T-helper 2 cell treated with Interferon-gamma antibody and Interleukin-4, amounts not matched to agents 5 μg/mL and 100 μg/mL, for 36 hours (primary cell): ENCODE measurements around the gene TUBB3.
"Not testable (repeated sequence)": the region's sequence is repeated elsewhere in the genome, so short reads cannot be mapped to it uniquely, and the experiment has no call there.

Experiments used
- DNase-seq: peaks from one replicate; pipeline ENCODE4 v3.0.0; 2021; ENCODE audit warnings: low spot score
- H3K27ac Mint-ChIP-seq: one replicate; pipeline ENCODE4 v1.8.0; 2021; ENCODE audit warnings: mild to moderate bottlenecking, mixed read lengths
- H3K27me3 Mint-ChIP-seq: one replicate; pipeline ENCODE4 v1.8.0; 2021; ENCODE audit warnings: low read depth, mixed read lengths
- H3K36me3 Mint-ChIP-seq: one replicate; pipeline ENCODE4 v1.8.0; 2021; ENCODE audit warnings: low read depth, mixed read lengths
- H3K4me1 Mint-ChIP-seq: one replicate; pipeline ENCODE4 v1.8.0; 2021; ENCODE audit warnings: low read depth, mixed read lengths
- H3K4me3 Mint-ChIP-seq: one replicate; pipeline ENCODE4 v1.8.0; 2022; ENCODE audit warnings: mild to moderate bottlenecking, moderate library complexity, mixed read lengths
- H3K9me3 Mint-ChIP-seq: one replicate; pipeline ENCODE4 v1.8.0; 2021; ENCODE audit warnings: mixed read lengths

The TUBB3 gene

DNA sequence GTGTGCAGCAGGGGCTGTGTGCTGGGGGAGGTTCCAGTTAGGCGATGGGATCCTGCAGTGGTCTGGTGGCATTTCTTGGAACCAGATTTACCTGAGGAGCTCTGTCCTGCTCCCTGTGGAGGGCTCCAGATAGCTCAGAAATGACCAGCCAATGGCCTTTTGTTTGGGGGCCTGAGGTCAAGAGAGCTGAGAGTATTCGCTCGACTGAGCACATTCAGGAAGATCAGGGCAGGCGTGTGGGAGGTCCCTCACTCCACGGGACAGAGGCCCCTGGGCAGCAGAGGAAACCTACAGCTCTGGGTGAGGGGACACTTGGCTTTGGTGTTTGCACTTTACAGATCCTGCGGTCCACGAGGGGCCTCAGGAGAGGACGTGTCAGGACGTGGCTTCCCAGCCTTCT is 43.6 kb downstream of the TUBB3 start:
- Mint-ChIP-seq H3K36me3 (peaks cover 16% of the 10 kb centered on the region), H3K27me3 (no peaks in the 10 kb centered on the region), H3K4me1 (peaks cover 12% of the 10 kb centered on the region), H3K9me3 (peaks cover 3% of the 10 kb centered on the region), H3K4me3 (no peak overlapping the region), H3K27ac (no peak overlapping the region)
- DNase-seq, result no peak

DNA sequence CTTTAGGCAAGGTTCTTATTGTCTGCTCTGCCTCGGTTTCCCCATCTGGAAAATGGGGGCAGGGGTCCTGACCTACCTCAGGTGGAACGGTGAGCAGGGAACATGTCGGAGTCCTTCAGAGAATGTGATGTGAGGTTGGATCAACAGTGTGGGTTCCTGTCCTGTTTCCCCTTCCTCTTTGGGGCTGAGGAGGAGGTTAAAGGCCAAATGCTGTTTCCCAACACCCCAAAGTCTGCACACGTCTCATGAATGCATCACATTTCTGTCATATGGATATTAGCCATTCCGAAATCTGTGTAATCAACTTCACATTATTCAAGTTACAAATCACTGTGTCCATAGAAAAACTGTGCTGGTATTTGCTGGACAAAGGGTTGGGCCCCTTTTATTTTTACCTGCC is 44.3 kb downstream of the TUBB3 start:
- peaks cover 17% of the 10 kb centered on the region for H3K36me3 Mint-ChIP-seq

DNA sequence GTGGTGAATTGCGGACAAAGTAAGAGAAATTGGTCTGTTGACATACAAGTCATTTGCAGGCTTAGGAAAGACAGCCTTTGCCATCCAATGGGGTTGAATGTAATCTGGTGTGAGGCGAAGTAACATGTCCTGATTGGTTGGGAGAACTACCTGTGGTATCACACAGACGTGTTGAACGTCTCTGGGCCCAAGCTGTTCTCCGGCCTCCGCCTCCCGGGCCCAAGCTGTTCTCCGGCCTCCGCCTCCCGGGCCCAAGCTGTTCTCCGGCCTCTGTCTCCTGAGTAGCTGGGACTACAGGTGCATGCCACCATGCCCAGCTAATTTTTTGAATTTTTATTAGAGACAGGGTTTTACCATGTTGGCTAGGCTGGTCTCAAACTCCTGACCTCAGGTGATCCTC is 44.9 kb downstream of the TUBB3 start:
- Mint-ChIP-seq H3K4me1 (peaks cover 14% of the 10 kb centered on the region), H3K36me3 (peaks cover 17% of the 10 kb centered on the region)
- H3K9me3 Mint-ChIP-seq, DNase-seq, H3K27me3 Mint-ChIP-seq, H3K27ac Mint-ChIP-seq, H3K4me3 Mint-ChIP-seq: not testable (repeated sequence)

More for the DNA sequence above, 44.3 kb downstream of the TUBB3 start:
- H3K27ac Mint-ChIP-seq, H3K9me3 Mint-ChIP-seq, H3K27me3 Mint-ChIP-seq, DNase-seq, H3K4me3 Mint-ChIP-seq: not testable (repeated sequence)
- H3K4me1 Mint-ChIP-seq, result peaks cover 14% of the 10 kb centered on the region

DNA sequence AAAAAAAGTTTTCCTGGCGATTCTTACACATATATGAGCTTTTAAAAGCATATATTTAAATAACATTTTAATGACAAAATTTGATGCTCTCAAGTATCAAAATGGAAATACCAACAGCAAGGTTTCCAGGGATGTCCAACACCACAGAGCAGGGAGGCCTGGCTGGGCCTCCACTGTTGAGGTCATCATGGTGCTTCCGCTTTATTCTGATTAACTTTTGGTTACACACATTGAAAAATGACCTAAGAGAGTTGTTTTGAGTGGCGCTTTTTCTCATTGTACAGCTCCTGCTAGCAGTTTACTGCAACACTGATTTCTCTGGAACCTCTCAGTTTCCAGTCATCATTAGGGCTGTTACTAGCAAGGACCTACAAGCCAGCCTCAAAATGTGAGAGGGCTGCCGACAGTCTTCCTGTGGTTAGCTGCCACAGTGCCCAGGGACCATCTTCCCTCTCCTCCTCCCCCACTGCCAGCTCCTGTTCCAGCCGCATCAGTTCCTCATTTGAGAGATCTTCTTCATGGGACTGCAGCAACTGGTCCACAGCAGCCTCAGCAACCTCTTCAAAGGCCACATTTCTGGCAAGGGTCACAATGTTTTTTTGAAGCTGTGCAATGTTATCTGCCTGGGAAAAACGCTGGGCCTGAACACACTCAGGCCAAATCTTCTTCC is 46.7 kb downstream of the TUBB3 start:
- no peak overlapping the region for H3K4me3 Mint-ChIP-seq
- H3K27ac Mint-ChIP-seq, result no peak overlapping the region
- peaks cover 26% of the 10 kb centered on the region for H3K4me1 Mint-ChIP-seq
- peaks cover 21% of the 10 kb centered on the region for H3K36me3 Mint-ChIP-seq
- no peaks in the 10 kb centered on the region for H3K27me3 Mint-ChIP-seq
- peaks cover 3% of the 10 kb centered on the region for H3K9me3 Mint-ChIP-seq
- no peak for DNase-seq

DNA sequence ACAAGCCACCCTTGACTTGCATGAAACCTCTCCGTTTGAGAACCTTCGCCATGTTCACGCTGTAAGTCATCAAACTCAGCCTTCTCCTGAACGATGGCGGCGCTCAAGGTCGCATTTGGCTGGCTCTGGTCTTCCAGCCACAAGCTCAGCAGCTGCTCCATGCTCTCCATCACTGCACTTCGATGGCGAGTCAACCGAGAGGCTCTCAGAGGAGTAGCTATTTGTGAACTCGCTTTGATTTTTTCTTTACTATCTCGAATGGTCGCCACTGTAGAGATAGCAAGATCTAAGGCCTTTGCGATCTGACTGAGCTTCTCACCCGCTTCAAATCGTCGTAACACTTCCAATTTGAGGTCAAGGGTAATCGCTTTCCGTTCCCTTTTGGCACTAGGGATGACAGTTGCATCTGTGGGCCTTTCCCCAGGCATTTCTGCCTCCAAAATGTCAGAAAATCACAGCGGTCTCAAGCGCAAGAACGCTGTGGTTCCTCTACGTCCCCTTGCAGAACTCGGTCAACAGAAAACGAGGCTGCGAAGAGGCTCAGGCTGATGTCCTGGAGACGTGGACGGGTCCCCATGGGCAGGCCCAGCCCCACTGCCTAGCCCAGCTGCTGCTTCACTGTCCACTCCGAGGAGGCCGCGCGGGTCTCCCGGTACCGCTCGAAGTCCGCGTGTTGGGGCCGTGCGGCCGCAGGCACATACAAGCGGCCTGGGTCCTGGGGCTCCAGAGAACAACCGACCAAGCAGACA is 48.5 kb downstream of the TUBB3 start:
- peaks cover 21% of the 10 kb centered on the region for H3K36me3 Mint-ChIP-seq
- H3K27ac Mint-ChIP-seq, result peak overlapping the region; percentile 99
- no peak for DNase-seq
- H3K4me3 Mint-ChIP-seq, result peak overlapping the region; percentile 100
- peaks cover 3% of the 10 kb centered on the region for H3K9me3 Mint-ChIP-seq
- peaks cover 26% of the 10 kb centered on the region for H3K4me1 Mint-ChIP-seq
- H3K27me3 Mint-ChIP-seq, result no peaks in the 10 kb centered on the region

DNA sequence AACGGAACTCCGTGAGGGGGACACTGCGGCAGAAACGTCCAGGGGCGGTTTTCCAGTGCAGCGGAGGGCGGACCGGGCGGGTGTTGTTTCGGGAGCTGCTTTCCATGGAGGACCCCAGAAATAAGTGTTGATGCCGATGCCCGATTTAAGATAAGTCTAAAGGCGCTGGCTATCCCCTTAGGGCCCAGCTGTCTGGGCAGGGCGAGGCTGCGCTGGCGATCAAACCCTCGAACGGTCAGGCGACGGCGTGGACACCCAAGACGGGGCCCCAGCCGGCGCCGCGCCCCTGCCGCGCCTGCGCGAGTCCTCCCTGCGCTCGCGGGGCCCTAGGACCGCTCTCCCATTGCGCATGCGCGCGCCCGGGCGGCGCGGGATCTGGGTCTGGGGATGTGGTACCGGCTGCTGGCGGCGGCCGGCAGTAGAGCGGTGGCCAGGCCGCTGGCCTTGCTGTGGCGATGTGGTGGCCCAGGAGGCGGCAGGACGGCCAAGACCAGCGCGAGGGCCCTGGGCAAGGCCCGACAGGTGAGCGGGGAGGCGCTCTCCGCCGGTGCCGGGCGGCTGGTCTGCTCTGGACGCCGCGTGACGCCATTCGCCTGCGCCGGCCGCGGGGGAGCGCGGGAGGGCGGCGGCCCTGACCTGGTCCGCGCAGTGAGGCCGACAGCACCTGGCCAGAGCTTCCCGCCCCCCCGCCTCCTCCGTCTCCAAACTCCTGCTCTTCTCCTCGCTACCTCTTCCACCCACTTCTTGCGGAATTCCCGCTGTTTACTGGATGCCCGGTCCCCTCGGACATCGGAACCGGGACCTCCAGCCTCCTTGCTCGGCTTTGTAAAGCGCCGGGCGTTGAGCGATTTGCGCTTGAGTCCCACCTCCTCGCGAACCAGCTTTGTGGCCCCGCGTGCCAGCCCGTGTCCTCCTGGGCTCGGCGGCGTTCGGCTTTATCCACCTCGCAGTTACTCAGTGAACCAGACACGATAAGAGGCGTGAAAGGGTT is 49.4 kb downstream of the TUBB3 start:
- H3K9me3 Mint-ChIP-seq, result peaks cover 3% of the 10 kb centered on the region
- H3K36me3 Mint-ChIP-seq, result peaks cover 25% of the 10 kb centered on the region
- H3K4me1 Mint-ChIP-seq, result peaks cover 26% of the 10 kb centered on the region
- H3K27ac Mint-ChIP-seq, result peak overlapping the region; percentile 99
- peak; percentile 94 for DNase-seq
- H3K27me3 Mint-ChIP-seq, result no peaks in the 10 kb centered on the region
- peak overlapping the region; percentile 100 for H3K4me3 Mint-ChIP-seq

DNA sequence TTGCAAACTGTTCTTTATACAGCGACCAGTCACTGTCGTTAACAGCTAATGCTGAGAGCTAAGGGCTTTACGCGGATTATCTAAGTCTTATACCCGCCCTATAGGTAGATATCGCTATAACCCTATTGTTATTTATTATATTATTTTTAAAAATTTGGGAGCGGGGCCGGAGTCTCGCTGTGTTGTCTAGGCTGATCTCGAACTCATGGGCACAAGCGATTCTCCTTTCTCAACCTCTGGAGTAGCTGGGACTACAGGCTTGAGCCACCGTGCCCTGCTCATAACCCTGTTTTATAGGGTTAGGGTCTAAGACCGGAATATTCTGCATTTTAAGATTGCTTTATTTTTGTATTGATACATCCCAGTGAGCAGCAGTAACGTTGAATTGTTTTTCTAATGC is 50.1 kb downstream of the TUBB3 start:
- peak overlapping the region; percentile 99 for H3K27ac Mint-ChIP-seq
- H3K9me3 Mint-ChIP-seq, result peaks cover 3% of the 10 kb centered on the region
- peak overlapping the region; percentile 100 for H3K4me3 Mint-ChIP-seq
- no peaks in the 10 kb centered on the region for H3K27me3 Mint-ChIP-seq
- DNase-seq, result no peak
- H3K36me3 Mint-ChIP-seq, result peaks cover 30% of the 10 kb centered on the region
- H3K4me1 Mint-ChIP-seq, result peaks cover 26% of the 10 kb centered on the region

DNA sequence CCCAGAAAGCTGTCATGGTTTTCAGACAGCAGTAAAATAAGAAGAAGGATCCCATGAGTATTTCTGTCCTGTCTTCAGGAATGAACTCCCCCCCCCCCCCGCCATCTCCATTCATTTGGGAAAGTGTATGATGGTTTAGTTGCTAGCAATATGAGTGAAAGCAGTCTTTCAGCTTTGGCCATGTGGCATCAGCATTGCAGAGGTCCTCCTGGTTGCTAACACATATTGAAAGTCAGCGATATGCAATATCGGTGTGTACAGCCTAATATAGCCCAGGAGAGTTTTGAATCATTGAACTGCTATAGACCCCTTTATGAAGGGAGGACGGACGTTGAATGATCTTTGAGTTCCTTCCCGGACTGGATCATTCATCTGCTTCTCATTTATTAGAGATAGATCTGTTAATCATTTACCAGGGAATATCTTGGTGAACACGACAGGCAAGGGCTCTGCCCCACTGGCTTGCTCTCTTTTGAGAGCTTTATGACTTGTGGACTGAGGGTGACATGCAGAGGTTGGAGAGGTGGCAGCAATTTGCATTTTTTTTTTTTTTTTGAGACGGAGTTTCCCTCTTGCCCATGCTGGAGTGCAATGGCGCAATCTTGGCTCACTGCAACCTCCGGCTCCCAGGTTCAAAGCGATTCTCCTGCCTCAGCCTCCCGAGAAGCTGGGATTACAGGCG is 50.7 kb downstream of the TUBB3 start:
- Mint-ChIP-seq H3K4me3 (peak overlapping the region; percentile 100), H3K27me3 (no peaks in the 10 kb centered on the region), H3K9me3 (peaks cover 3% of the 10 kb centered on the region), H3K4me1 (peaks cover 26% of the 10 kb centered on the region), H3K36me3 (peaks cover 30% of the 10 kb centered on the region), H3K27ac (peak overlapping the region; percentile 31)
- no peak for DNase-seq

DNA sequence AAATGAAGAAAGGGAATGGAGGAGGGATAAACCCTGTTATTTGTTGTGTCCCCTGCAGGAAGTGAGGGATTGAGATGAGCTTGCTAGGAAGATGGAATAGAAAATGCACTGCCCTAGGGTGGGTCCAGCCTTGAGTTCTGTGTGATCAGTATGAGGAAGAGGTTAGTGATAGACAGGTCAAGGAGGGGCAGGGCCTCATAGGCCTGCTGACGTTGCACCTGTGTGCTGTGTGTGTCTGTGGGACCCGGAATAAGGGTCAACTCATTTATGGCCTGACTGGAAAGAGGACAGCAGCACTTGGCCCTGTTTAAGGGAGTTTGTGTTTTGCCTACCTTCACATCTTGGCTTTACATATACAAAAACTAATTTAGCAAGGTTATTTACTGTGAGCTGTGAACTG is 51.7 kb downstream of the TUBB3 start:
- DNase-seq, result no peak
- H3K4me1 Mint-ChIP-seq, result peaks cover 26% of the 10 kb centered on the region
- H3K27me3 Mint-ChIP-seq, result no peaks in the 10 kb centered on the region
- H3K27ac Mint-ChIP-seq, result peak overlapping the region; percentile 4
- H3K4me3 Mint-ChIP-seq, result no peak overlapping the region
- peaks cover 34% of the 10 kb centered on the region for H3K36me3 Mint-ChIP-seq
- H3K9me3 Mint-ChIP-seq, result peaks cover 3% of the 10 kb centered on the region

DNA sequence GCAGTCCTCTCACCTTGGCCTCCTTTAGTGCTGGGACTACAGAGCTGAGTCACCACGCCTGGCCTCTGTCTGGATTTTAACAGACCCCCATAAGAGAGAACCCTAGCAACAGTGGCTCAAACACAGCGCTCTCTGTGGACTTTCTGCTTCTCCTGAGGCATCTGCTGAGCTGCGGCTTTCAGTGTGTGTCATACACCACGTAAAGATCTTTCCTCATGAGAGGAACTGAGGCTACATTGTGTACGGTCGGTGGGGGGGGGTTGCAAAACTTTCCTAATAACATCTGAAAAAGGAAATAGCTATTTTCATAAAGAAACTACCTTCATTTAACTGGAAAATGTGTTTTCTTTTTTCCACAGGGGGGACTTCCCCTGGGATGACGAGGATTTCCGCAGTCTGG is 58.3 kb downstream of the TUBB3 start:
- no peak overlapping the region for H3K4me3 Mint-ChIP-seq
- H3K36me3 Mint-ChIP-seq, result peaks cover 46% of the 10 kb centered on the region
- H3K9me3 Mint-ChIP-seq, result no peaks in the 10 kb centered on the region
- no peaks in the 10 kb centered on the region for H3K4me1 Mint-ChIP-seq
- no peak overlapping the region for H3K27ac Mint-ChIP-seq
- DNase-seq, result no peak
- H3K27me3 Mint-ChIP-seq, result no peaks in the 10 kb centered on the region

DNA sequence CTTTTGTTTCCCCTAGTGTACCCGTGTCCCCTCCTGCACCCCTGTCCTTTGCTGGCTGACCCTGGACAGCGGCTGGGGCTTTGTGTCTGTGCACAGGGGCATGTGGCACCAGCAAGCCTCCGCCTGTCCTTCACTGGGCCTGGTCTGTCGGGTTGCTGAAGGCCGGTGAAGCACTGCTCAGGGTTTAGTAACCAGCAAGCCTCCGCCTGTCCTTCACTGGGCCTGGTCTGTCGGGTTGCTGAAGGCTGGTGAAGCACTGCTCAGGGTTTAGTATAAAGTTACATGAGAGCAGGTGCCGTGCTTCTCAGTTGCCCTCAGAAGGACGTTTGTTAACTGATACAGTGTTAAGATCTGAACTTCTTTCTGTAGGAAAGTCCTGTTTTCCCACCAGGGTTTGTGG is 59.2 kb downstream of the TUBB3 start:
- Mint-ChIP-seq H3K4me1 (no peaks in the 10 kb centered on the region), H3K36me3 (peaks cover 52% of the 10 kb centered on the region), H3K27me3 (no peaks in the 10 kb centered on the region), H3K9me3 (no peaks in the 10 kb centered on the region), H3K4me3 (no peak overlapping the region), H3K27ac (no peak overlapping the region)
- DNase-seq, result no peak

DNA sequence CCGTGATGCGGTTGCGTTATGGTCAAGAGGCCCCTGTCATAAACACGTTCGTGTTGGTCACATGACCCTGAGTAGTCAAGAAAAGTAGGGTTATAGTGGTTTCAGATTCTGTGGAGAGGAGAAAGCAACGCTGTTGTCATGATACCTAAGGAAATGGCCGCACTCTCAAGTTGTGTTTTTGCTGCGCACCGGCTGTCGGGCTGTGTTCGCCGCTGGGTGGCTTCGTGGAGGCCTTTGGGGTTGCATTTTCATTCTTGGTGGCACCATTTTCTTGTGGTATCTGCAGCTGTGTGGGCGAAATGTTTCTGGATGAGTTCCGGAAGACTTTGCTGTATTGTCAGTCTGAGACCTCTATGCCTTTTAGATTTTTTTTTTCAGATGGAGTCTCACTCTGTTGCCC is 60.4 kb downstream of the TUBB3 start:
- Mint-ChIP-seq H3K27ac (peak overlapping the region; percentile 45), H3K4me1 (no peaks in the 10 kb centered on the region), H3K36me3 (peaks cover 47% of the 10 kb centered on the region), H3K9me3 (no peaks in the 10 kb centered on the region), H3K4me3 (no peak overlapping the region), H3K27me3 (no peaks in the 10 kb centered on the region)
- no peak for DNase-seq

DNA sequence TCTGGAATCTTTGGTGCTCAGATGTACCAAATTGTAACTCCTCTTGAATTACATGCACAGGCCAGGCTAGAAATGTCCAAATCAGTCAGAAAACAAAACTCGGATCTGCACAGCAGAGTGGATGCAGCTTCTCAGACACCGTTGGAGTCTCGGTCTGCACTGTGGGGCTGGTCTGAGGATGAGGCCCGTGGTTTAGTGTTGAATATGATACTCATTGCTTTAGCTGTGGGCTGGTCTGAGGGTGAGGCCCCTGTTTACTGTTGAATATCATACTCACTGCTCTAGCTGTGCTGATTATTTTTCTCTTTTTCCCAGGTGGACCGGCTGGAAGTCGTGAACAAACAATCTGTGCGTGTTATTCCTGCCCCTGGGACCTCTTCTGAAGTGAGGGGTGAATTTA is 61.1 kb downstream of the TUBB3 start:
- Mint-ChIP-seq H3K36me3 (peaks cover 47% of the 10 kb centered on the region), H3K4me1 (no peaks in the 10 kb centered on the region), H3K4me3 (no peak overlapping the region), H3K27me3 (no peaks in the 10 kb centered on the region), H3K9me3 (no peaks in the 10 kb centered on the region), H3K27ac (no peak overlapping the region)
- no peak for DNase-seq
